NOMO-1 treated with DMSO at 0.1 percent for 48 hours (cell line): ENCODE data around the gene RIIAD1.
"Not testable (repeated sequence)": the region's sequence is repeated elsewhere in the genome, so short reads cannot be mapped to it uniquely, and the experiment has no call there.

Experiments
- DNase-seq: peaks from one replicate; lab custom pipeline; 2025; ENCODE audit not compliant: unreplicated experiment; lab: John Stamatoyannopoulos, UW

The RIIAD1 gene

GRCh38 chr1:151720974-151721787 lies at the start of gene RIIAD1:
TSS of gene RIIAD1 (plus strand) at chr1:151721522. CDS start at chr1:151721537, 15 bp downstream.
- DNase-seq: no peak

- DNase-seq: no peak
Measured at GRCh38 chr1:151673407-151673806, 47.9 kb upstream of the RIIAD1 start.

GRCh38 chr1:151680391-151680790 lies 40.9 kb upstream of the RIIAD1 start:
- no peak for DNase-seq

- DNase-seq: no peak
Measured at GRCh38 chr1:151680826-151681225, 40.5 kb upstream of the RIIAD1 start.

- DNase-seq: no peak
Measured at GRCh38 chr1:151681923-151682322, 39.4 kb upstream of the RIIAD1 start.

- DNase-seq: not testable (repeated sequence)
Measured at GRCh38 chr1:151682901-151683300, 38.4 kb upstream of the RIIAD1 start.

GRCh38 chr1:151684128-151684527 lies 37.2 kb upstream of the RIIAD1 start:
- no peak for DNase-seq

GRCh38 chr1:151686561-151686960 lies 34.8 kb upstream of the RIIAD1 start:
- no peak for DNase-seq

- no peak for DNase-seq
Measured at GRCh38 chr1:151689494-151689893, 31.8 kb upstream of the RIIAD1 start.

- peak; percentile 63 for DNase-seq
Measured at GRCh38 chr1:151692226-151692625, 29.1 kb upstream of the RIIAD1 start.

GRCh38 chr1:151693057-151693651 lies 28.2 kb upstream of the RIIAD1 start:
- no peak for DNase-seq

GRCh38 chr1:151701515-151701914 lies 19.8 kb upstream of the RIIAD1 start:
- no peak for DNase-seq

- no peak for DNase-seq
Measured at GRCh38 chr1:151702936-151703335, 18.4 kb upstream of the RIIAD1 start.

- no peak for DNase-seq
Measured at GRCh38 chr1:151703813-151704212, 17.5 kb upstream of the RIIAD1 start.

- DNase-seq: no peak
Measured at GRCh38 chr1:151704246-151704645, 17.1 kb upstream of the RIIAD1 start.

- DNase-seq: no peak
Measured at GRCh38 chr1:151705146-151705545, 16.2 kb upstream of the RIIAD1 start.

- no peak for DNase-seq
Measured at GRCh38 chr1:151705753-151706463, 15.4 kb upstream of the RIIAD1 start.

- DNase-seq: no peak
Measured at GRCh38 chr1:151706464-151707415, 14.6 kb upstream of the RIIAD1 start.

- DNase-seq: no peak
Measured at GRCh38 chr1:151707541-151708065, 13.7 kb upstream of the RIIAD1 start.

GRCh38 chr1:151708891-151709290 lies 12.4 kb upstream of the RIIAD1 start:
- DNase-seq: no peak
